BLaER1 treated with 17β-estradiol and CSF1 and Interleukin-3, amounts not matched to agents 10 nM and 100 nM (cell line): ENCODE measurements around the gene PAQR7.
A peak's percentile ranks its signal among the peaks of the same experiment; 100 is the strongest.

Source experiments
- H3K27ac ChIP-seq, 11 experiments: shearing (Covaris generic); formaldehyde crosslinking; 2 replicates each; pipeline ENCODE4 v1.8.1; 2022
- H3K27me3 ChIP-seq, 11 experiments: shearing (Covaris generic); formaldehyde crosslinking; 2 replicates each; pipeline ENCODE4 v1.8.1; 2022
- H3K36me3 ChIP-seq, 11 experiments: shearing (Covaris generic); formaldehyde crosslinking; 2 replicates each; pipeline ENCODE4 v1.8.1; 2022
- H3K4me1 ChIP-seq, 10 experiments: shearing (Covaris generic); formaldehyde crosslinking; 2 replicates each; pipeline ENCODE4 v1.8.1; 2022
- H3K4me2 ChIP-seq, 11 experiments: shearing (Covaris generic); formaldehyde crosslinking; 2 replicates each; pipeline ENCODE4 v1.8.1; 2022
- H3K4me3 ChIP-seq, 10 experiments: shearing (Covaris generic); formaldehyde crosslinking; 2 replicates each; pipeline ENCODE4 v1.8.1; 2022
- H3K9ac ChIP-seq, 11 experiments: shearing (Covaris generic); formaldehyde crosslinking; 2 replicates each; pipeline ENCODE4 v1.8.1; 2022
- H3K9me3 ChIP-seq, 11 experiments: shearing (Covaris generic); formaldehyde crosslinking; replicated peaks in 1 of 11; 2 replicates each; pipeline ENCODE4 v1.8.1; 2022
- H4K20me1 ChIP-seq, 11 experiments: shearing (Covaris generic); formaldehyde crosslinking; 2 replicates each; pipeline ENCODE4 v1.8.1; 2022
- Cebpa-rat ChIP-seq, 11 experiments: shearing (Covaris generic); IDR thresholded peaks; 2 replicates each; pipeline ENCODE4 v1.8.1; 2022

PAQR7 gene

DNA sequence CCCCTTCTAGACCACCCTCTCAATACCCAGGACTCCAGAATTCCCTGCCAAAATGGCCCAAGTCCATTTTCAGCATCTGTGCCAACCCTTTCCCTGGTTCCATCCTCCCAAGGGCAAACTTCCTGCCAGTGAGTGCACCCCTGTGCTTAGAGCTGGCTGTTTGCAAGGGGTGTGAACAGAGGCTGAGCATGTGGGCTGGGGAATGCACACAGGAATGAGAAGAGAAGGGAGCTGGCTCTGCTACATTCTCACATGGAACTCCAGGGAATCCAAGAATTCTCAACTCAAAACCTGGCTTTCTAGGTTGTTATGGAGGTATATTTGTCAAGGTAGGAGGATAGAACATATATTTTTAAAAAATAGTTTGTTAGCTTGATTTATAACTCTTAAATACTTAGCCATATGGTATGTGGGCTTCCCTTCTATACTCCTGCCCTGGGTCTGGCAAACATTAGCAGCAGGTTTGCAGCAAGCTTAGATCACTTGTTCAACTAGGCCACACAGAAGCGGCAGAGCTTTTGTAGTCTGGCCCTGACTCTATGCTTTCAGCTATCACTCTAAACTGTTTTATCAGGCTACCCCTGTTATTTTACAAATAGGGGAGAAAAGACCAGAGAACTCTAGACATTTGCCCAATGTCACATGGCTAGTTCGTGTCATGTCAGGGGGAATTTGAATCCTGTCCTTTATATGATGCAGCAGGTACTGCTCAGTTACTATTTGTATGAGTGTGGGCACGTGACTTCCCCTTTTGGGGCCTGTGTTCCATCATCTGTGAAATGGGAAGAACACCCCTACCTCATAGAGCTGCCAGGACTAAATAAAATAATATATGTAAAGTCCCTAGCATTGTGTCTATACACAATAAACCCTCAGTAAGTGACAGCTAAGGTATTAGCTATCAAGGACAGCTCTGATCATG, 38.8 kb upstream of the PAQR7 start:
- H3K9ac ChIP-seq, result no peak overlapping the region
- H3K36me3 ChIP-seq, result no peaks in the 10 kb centered on the region
- no peaks in the 10 kb centered on the region for H4K20me1 ChIP-seq
- no peak overlapping the region for H3K4me2 ChIP-seq
- peaks cover 0 to 8% (median 0%) of the 10 kb centered on the region in 10 experiments; a peak in 2 of 20 replicates for H3K4me1 ChIP-seq
- no peak overlapping the region for H3K4me3 ChIP-seq
- no peak overlapping the region for H3K27ac ChIP-seq
- no peak for TF ChIP-seq Cebpa-rat (IDR thresholded peaks at IDR 0.05)
- H3K27me3 ChIP-seq, result no peaks in the 10 kb centered on the region
- H3K9me3 ChIP-seq, result no peaks in the 10 kb centered on the region

- H3K36me3 ChIP-seq, result no peaks in the 10 kb centered on the region
- H3K27me3 ChIP-seq, result no peaks in the 10 kb centered on the region
- H4K20me1 ChIP-seq, result no peaks in the 10 kb centered on the region
- peaks cover 0 to 6% (median 0%) of the 10 kb centered on the region in 10 experiments; a peak in 2 of 20 replicates for H3K4me1 ChIP-seq
- H3K9ac ChIP-seq, result no peak overlapping the region
- no peak overlapping the region for H3K4me2 ChIP-seq
- TF ChIP-seq Cebpa-rat (IDR thresholded peaks at IDR 0.05), result no peak
- no peak overlapping the region for H3K27ac ChIP-seq
- H3K4me3 ChIP-seq, result no peak overlapping the region
- H3K9me3 ChIP-seq, result no peaks in the 10 kb centered on the region
These were observed 37.7 kb upstream of the PAQR7 start for GRCh38 chr1:25913206-25913605.

DNA sequence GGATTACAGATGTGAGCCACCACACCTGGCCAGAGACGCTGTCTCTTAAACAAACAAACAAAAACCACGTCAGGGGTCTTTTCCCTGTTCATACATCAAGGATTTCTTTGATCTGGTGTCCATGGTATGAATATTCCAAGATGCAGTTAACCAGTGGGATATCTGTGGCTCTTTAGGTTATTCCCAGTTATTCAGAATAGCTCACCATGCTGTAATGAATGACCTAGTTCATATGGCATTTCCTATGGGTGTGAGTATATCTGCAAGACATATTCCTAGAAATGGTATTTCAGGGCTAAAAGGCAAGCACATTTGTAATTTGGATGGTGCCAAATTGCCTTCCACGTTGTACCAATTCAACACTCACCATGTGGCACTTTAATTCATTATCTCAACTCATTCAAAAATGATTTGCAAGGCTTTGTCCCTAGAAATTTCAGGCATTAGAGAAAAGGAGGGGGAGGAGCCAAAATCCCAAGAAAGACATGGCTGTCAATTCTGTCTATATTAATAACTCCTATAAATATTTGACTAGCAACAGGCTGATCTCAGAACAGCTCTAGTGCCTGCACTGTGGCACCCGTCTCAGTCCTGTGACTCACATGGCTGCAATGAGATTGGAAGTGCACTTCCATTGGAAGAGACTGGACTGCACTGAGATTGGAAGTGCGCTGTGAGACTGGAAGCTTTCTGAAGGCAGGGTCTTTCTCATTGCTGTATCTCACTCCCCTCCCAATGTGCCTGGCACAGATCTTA, 36.7 kb upstream of the PAQR7 start:
- Histone ChIP-seq H3K27me3 (no peaks in the 10 kb centered on the region), H3K9ac (no peak overlapping the region), H3K4me2 (no peak overlapping the region), H3K4me1 (peaks cover 0 to 4% (median under 1%) of the 10 kb centered on the region in 10 experiments; a peak in 7 of 20 replicates), H4K20me1 (no peaks in the 10 kb centered on the region), H3K9me3 (no peaks in the 10 kb centered on the region), H3K27ac (no peak overlapping the region), H3K36me3 (no peaks in the 10 kb centered on the region), H3K4me3 (no peak overlapping the region)
- no peak for TF ChIP-seq Cebpa-rat (IDR thresholded peaks at IDR 0.05)

GRCh38 chr1:25911162-25911561, 35.7 kb upstream of the PAQR7 start:
- no peak for TF ChIP-seq Cebpa-rat (IDR thresholded peaks at IDR 0.05)
- no peaks in the 10 kb centered on the region for H3K36me3 ChIP-seq
- H4K20me1 ChIP-seq, result no peaks in the 10 kb centered on the region
- no peaks in the 10 kb centered on the region for H3K9me3 ChIP-seq
- no peak overlapping the region for H3K9ac ChIP-seq
- H3K27me3 ChIP-seq, result no peaks in the 10 kb centered on the region
- H3K4me1 ChIP-seq, result peaks cover 0 to 13% (median 9%) of the 10 kb centered on the region in 10 experiments; a peak in 16 of 20 replicates
- H3K4me2 ChIP-seq, result no peak overlapping the region
- H3K4me3 ChIP-seq, result no peak overlapping the region
- H3K27ac ChIP-seq, result no peak overlapping the region

DNA sequence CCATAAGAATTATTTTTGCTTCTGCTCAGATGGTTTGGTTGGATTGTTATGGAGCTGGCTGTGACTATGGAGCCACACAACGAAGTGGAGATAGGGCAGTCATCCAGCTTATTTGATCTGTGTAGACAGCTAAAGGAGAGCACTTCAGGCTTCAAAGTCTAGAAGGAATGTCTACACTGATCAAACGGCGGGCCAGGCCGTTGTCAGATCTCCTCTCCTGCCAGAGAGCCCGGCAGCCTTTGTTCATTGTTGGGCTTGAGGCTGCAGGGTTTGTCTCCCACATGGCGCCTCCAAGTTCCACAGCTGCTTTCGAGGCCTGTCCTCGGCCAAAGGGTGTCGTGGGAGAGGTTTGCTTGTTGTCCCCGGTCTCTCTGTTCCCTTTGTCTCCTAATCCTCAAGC, 33.5 kb upstream of the PAQR7 start:
- Histone ChIP-seq H4K20me1 (peaks cover 0 to 13% (median 9%) of the 10 kb centered on the region in 11 experiments; a peak in 15 of 22 replicates), H3K4me2 (no peak overlapping the region), H3K4me3 (no peak overlapping the region), H3K9me3 (no peaks in the 10 kb centered on the region), H3K27ac (no peak overlapping the region), H3K9ac (no peak overlapping the region), H3K36me3 (peaks cover 0 to 8% (median 5%) of the 10 kb centered on the region in 11 experiments; a peak in 13 of 22 replicates), H3K4me1 (peaks cover 6 to 20% (median 14%) of the 10 kb centered on the region in 10 experiments), H3K27me3 (no peaks in the 10 kb centered on the region)
- no peak for TF ChIP-seq Cebpa-rat (IDR thresholded peaks at IDR 0.05)

- no peak overlapping the region for H3K27ac ChIP-seq
- H3K4me1 ChIP-seq, result peaks cover 15 to 28% (median 23%) of the 10 kb centered on the region in 10 experiments
- no peak overlapping the region for H3K9ac ChIP-seq
- H3K9me3 ChIP-seq, result no peaks in the 10 kb centered on the region
- no peak for TF ChIP-seq Cebpa-rat (IDR thresholded peaks at IDR 0.05)
- H3K27me3 ChIP-seq, result no peaks in the 10 kb centered on the region
- peaks cover 0 to 22% (median 18%) of the 10 kb centered on the region in 11 experiments; a peak in 15 of 22 replicates for H4K20me1 ChIP-seq
- no peak overlapping the region for H3K4me2 ChIP-seq
- H3K36me3 ChIP-seq, result peaks cover 0 to 17% (median 13%) of the 10 kb centered on the region in 11 experiments; a peak in 17 of 22 replicates
- no peak overlapping the region for H3K4me3 ChIP-seq
These were observed 32.7 kb upstream of the PAQR7 start for GRCh38 chr1:25908161-25908560.

DNA sequence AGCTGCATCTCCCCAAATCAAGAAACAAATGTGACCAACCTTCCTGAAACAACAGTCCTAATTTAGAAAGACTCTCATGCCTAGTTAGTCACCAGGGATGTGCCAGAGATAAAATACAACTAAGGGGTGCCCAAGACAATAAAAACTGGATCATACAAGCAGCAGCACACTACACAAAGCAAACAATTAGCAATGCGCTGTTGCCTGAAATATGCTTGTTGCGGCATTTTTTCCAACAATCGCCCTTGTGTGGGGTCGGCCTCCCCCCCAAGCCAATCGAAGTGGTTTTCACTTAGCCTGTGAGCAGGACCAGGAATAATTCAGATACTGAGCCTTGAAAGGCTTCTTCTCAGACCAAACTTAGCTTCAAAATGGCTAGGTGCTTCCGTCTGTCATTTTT, 32.1 kb upstream of the PAQR7 start:
- H3K9ac ChIP-seq, result no peak overlapping the region
- no peaks in the 10 kb centered on the region for H3K9me3 ChIP-seq
- peaks cover 0 to 27% (median 24%) of the 10 kb centered on the region in 11 experiments; a peak in 15 of 22 replicates for H4K20me1 ChIP-seq
- no peak overlapping the region for H3K4me3 ChIP-seq
- H3K4me2 ChIP-seq, result peak overlapping the region in 3 of 11 experiments; percentile 77 to 84 (median 84); a peak in 5 of 22 replicates
- peaks cover 20 to 34% (median 27%) of the 10 kb centered on the region in 10 experiments for H3K4me1 ChIP-seq
- H3K27ac ChIP-seq, result no peak overlapping the region
- H3K27me3 ChIP-seq, result no peaks in the 10 kb centered on the region
- no peak for TF ChIP-seq Cebpa-rat (IDR thresholded peaks at IDR 0.05)
- peaks cover 0 to 22% (median 19%) of the 10 kb centered on the region in 11 experiments; a peak in 19 of 22 replicates for H3K36me3 ChIP-seq

DNA sequence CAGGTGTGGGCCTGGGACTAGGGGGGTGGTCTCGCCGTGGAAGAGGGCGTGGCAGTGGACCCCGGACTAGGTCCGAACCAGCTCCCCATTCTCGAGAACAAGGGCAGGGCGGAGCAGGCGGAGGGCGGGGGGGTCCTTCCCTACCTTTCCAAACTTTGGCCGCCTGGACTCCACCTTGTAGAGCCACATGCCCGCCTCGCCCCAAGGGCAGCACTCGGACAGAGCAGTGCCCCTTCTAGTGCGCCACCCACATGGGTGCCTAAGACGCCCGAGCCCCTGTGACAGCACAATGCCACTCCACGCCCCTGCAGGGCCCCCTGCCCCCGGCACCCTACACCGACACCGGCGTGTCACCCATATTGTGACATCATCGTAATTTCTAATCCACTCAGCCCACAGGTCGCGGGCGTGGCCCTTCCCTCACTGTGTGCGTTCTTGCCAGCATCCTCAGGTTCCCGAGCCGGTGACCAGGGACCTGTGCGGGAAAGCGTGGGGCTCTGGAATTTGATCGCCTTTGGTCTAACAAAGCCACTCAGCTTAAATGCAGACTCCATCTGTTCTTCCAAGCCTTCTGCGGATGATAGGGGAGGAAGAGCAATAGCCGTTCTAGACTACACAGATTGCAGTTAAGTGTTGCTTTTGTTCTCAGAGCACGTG, 31.3 kb upstream of the PAQR7 start:
- H3K4me1 ChIP-seq, result peaks cover 23 to 39% (median 31%) of the 10 kb centered on the region in 10 experiments
- peak overlapping the region in 9 of 11 experiments; percentile 84 to 98 (median 97); a peak in 18 of 22 replicates for H3K27ac ChIP-seq
- H3K4me3 ChIP-seq, result peak overlapping the region; percentile 68 to 91 (median 84)
- no peak for TF ChIP-seq Cebpa-rat (IDR thresholded peaks at IDR 0.05)
- peaks cover 0 to 31% (median 27%) of the 10 kb centered on the region in 11 experiments; a peak in 19 of 22 replicates for H3K36me3 ChIP-seq
- H3K27me3 ChIP-seq, result no peaks in the 10 kb centered on the region
- peaks cover 0 to 36% (median 32%) of the 10 kb centered on the region in 11 experiments; a peak in 15 of 22 replicates for H4K20me1 ChIP-seq
- H3K9me3 ChIP-seq, result no peaks in the 10 kb centered on the region
- H3K9ac ChIP-seq, result peak overlapping the region in 10 of 11 experiments; percentile 78 to 98 (median 96); a peak in 20 of 22 replicates
- H3K4me2 ChIP-seq, result peak overlapping the region; percentile 77 to 94 (median 85)
